Loucy (cell line): ENCODE results near the gene CYGB.
"Not testable (repeated sequence)": the region's sequence is repeated elsewhere in the genome, so short reads cannot be mapped to it uniquely, and the experiment has no call there.

ENCODE experiments used
- H2AFZ ChIP-seq: fragments of 200-600 bp; sonication (generic); 2 replicates; pipeline ENCODE4 v1.6.0; 2016; ENCODE audit warnings: antibody characterized with exemption, mild to moderate bottlenecking, low read length, moderate library complexity
- H3F3A ChIP-seq: fragments of 200-600 bp; 2 replicates; pipeline ENCODE4 v1.6.0; 2016; ENCODE audit warnings: antibody characterized with exemption, low read depth, mild to moderate bottlenecking
- H3K27me3 ChIP-seq: fragments of 200-600 bp; sonication (generic); 2 replicates; pipeline ENCODE4 v1.6.1; 2014; ENCODE audit warnings: low read length, mild to moderate bottlenecking; ENCODE audit not compliant: insufficient read depth, poor library complexity, severe bottlenecking
- H3K36me3 ChIP-seq: fragments of 200-600 bp; sonication (generic); 2 replicates; pipeline ENCODE4 v1.6.1; 2016; ENCODE audit warnings: low read length; ENCODE audit not compliant: insufficient read depth
- H3K4me1 ChIP-seq: fragments of 200-600 bp; sonication (generic); 2 replicates; pipeline ENCODE4 v1.5.1; 2014; ENCODE audit warnings: low read length, mild to moderate bottlenecking; ENCODE audit not compliant: insufficient read depth, poor library complexity, severe bottlenecking
- H3K4me2 ChIP-seq: fragments of 200-600 bp; sonication (generic); 2 replicates; pipeline ENCODE4 v1.6.0; 2014; ENCODE audit warnings: antibody characterized with exemption, low read length, low read depth, mild to moderate bottlenecking; ENCODE audit not compliant: poor library complexity, severe bottlenecking
- H3K4me3 ChIP-seq: fragments of 200-600 bp; sonication (generic); 2 replicates; pipeline ENCODE4 v1.5.1; 2014; ENCODE audit warnings: low read length, mild to moderate bottlenecking, mixed read lengths; ENCODE audit not compliant: poor library complexity, severe bottlenecking
- H3K79me2 ChIP-seq: fragments of 200-600 bp; sonication (generic); 2 replicates; pipeline ENCODE4 v1.6.1; 2014; ENCODE audit warnings: low read length; ENCODE audit not compliant: insufficient read depth
- H3K9ac ChIP-seq: fragments of 200-600 bp; sonication (generic); 2 replicates; pipeline ENCODE4 v1.6.0; 2014; ENCODE audit warnings: mild to moderate bottlenecking, low read depth, low read length, moderate library complexity; ENCODE audit not compliant: poor library complexity, severe bottlenecking
- H3K9me2 ChIP-seq: fragments of 200-600 bp; sonication (generic); replicated peaks from 2 replicates; pipeline ENCODE4 v1.6.1; 2016; ENCODE audit warnings: low read depth, low read length, mixed read lengths
- H3K9me3 ChIP-seq: fragments of 200-600 bp; sonication (generic); 2 replicates; pipeline ENCODE4 v1.6.1; 2014; ENCODE audit warnings: mild to moderate bottlenecking, antibody characterized with exemption, low read length, low read depth; ENCODE audit not compliant: insufficient read depth
- H4K20me1 ChIP-seq: fragments of 200-600 bp; sonication (generic); 2 replicates; pipeline ENCODE4 v1.6.0; 2014; ENCODE audit warnings: antibody characterized with exemption, low read length, mild to moderate bottlenecking; ENCODE audit not compliant: insufficient read depth, poor library complexity, severe bottlenecking
- CTCF ChIP-seq: fragments of 200-600 bp; sonication (generic); conservative IDR thresholded peaks from 2 replicates; pipeline ENCODE4 v1.5.1; 2014; ENCODE audit warnings: mild to moderate bottlenecking, antibody characterized with exemption, low read length
- EZH2phosphoT487 ChIP-seq: fragments of 200-600 bp; IDR thresholded peaks from 2 replicates; pipeline ENCODE4 v1.6.1; 2018; ENCODE audit warnings: antibody characterized with exemption, mild to moderate bottlenecking, moderate library complexity, borderline replicate concordance

Gene CYGB

GRCh38 chr17:76566613-76566943 lies 29.1 kb upstream of the CYGB start:
- Histone ChIP-seq H3K79me2 (peaks cover 37% of the 10 kb centered on the region), H3K9me3 (no peaks in the 10 kb centered on the region), H3K4me3 (no peak overlapping the region), H3K9ac (no peak overlapping the region), H2AFZ (no peak overlapping the region), H3F3A (no peaks in the 10 kb centered on the region), H3K4me1 (peaks cover 18% of the 10 kb centered on the region), H3K4me2 (peak overlapping the region; percentile 42), H3K9me2 (no peaks in the 10 kb centered on the region), H3K27me3 (no peaks in the 10 kb centered on the region), H3K36me3 (peaks cover 25% of the 10 kb centered on the region; the same call in 1 of the 2 replicates), H4K20me1 (peaks cover 43% of the 10 kb centered on the region)
- TF ChIP-seq EZH2phosphoT487 (no peak), CTCF (no peak)

- H3K4me1 ChIP-seq: peaks cover 24% of the 10 kb centered on the region
- H3K9me3 ChIP-seq: no peaks in the 10 kb centered on the region
- H3K4me3 ChIP-seq: peak overlapping the region; percentile 19
- H3K79me2 ChIP-seq: peaks cover 43% of the 10 kb centered on the region
- H3K9ac ChIP-seq: no peak overlapping the region
- no peaks in the 10 kb centered on the region for H3F3A ChIP-seq
- no peaks in the 10 kb centered on the region for H3K9me2 ChIP-seq
- TF ChIP-seq CTCF (no peak; the same call in 1 of the 2 replicates), EZH2phosphoT487 (no peak)
- H4K20me1 ChIP-seq: peaks cover 49% of the 10 kb centered on the region
- H3K27me3 ChIP-seq: no peaks in the 10 kb centered on the region
- peak overlapping the region; percentile 42 for H3K4me2 ChIP-seq
- H2AFZ ChIP-seq: no peak overlapping the region
- peaks cover 31% of the 10 kb centered on the region; the same call in 1 of the 2 replicates for H3K36me3 ChIP-seq
Measured at GRCh38 chr17:76565728-76566612, 28.5 kb upstream of the CYGB start.

DNA sequence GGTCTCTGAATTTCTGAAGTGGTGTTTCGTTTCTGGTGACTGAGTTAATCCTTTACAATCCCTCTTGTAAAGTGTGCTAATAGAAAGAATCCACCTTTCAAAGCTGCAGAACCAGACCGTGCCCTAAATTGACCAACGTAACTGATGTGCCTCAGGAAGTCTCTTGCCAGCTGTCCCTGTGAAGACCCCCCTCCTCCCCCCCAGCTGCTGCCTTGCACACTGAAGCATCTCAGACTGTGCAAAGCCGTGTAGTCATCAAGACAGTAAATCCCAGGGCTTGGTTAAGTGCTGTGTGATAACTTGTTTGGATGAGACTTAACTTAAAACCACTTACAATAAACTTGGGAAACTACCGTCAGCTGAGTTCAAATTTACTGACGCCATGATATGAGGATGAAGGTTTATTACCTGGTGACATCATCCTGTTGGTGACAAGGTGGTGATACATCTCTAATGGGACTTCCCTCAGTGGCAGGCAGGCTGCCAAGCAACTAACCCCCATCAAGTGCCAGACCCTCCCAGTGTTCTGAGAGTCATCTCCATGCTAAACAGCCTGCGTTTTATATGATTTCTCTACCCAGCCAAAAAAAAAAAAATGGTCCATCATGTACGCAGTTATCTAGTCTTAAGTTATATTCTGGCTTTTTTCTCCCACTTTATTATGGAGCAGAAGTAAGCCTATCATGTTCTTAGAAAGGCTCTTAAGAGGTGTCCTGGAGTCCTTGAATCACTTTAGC lies 27.6 kb upstream of the CYGB start:
- not testable (repeated sequence) for H3K27me3 ChIP-seq, H3K9ac ChIP-seq, H2AFZ ChIP-seq, H3K9me2 ChIP-seq, H3F3A ChIP-seq, H3K9me3 ChIP-seq
- Histone ChIP-seq H3K4me3 (peak overlapping the region; percentile 19), H3K4me2 (peak overlapping the region; percentile 42), H3K79me2 (peaks cover 51% of the 10 kb centered on the region), H3K36me3 (peaks cover 33% of the 10 kb centered on the region; the same call in 1 of the 2 replicates), H3K4me1 (peaks cover 27% of the 10 kb centered on the region), H4K20me1 (peaks cover 57% of the 10 kb centered on the region)

DNA sequence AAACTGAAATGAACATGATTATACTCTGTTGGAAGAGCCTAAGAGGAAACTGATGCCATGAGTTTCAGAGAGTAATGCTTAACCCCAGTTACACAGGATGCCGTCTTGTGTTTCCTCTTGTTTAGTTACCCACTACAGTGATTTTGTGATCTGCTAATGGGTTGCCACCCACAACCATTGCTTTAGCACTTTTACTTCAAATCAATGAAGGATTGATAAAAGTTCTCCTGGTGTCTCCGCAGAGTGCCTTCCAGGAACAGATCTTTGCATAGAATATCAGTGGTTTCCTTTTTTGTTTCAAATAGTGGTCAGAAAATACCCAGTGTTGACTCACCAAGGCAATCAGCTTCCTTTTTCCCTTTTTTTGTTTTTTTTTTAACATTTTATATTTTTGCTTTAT lies 25.9 kb upstream of the CYGB start:
- not testable (repeated sequence) for H3K9me2 ChIP-seq, H3K9ac ChIP-seq, H3K27me3 ChIP-seq, H3K4me2 ChIP-seq, H3F3A ChIP-seq, H2AFZ ChIP-seq, H3K9me3 ChIP-seq, H3K4me3 ChIP-seq
- Histone ChIP-seq H4K20me1 (peaks cover 75% of the 10 kb centered on the region), H3K36me3 (peaks cover 33% of the 10 kb centered on the region; the same call in 1 of the 2 replicates), H3K4me1 (peaks cover 40% of the 10 kb centered on the region), H3K79me2 (peaks cover 69% of the 10 kb centered on the region)
